ENCODE results near the gene INTS6. TPM values are rescaled to one million over a fixed set of nuclear protein-coding genes. Genes with fewer than 3 reads are reported as not detected.

Gene INTS6
- total and polyA plus RNA-seq, 12 donors, result 7.1 to 31.1 (median 24.1) TPM

DNA sequence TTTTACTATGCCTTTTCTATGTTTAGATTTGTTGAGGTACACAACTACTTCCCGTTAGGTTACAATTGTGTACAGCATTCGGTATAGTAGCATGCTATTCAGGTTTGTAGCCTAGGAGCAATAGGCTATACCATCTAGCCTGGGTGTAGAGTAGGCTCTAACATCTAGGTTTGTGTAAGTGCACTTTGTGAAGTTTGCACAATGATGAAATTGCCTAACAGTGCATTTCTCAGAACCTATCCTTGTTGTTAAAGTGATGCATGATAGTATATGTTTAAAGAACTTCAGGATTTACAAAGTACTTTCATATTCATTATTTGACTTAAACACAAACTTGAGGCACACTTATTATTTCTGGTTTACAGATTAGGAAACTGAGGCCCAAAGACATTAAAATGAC lies 124.9 kb downstream of the INTS6 start:
- intact Hi-C loops (cut with DNase I), result no loop called here
- no peak for DNase-seq
- Histone ChIP-seq H3K4me3 (no peak overlapping the region), H3K4me1 (peaks cover 0 to 8% (median 0%) of the 10 kb centered on the region in 9 donors), H3K36me3 (no peaks in the 10 kb centered on the region), H3K27ac (no peak overlapping the region), H3K9me3 (no peaks in the 10 kb centered on the region), H3K27me3 (no peaks in the 10 kb centered on the region)
- TF ChIP-seq, protein P1, sequence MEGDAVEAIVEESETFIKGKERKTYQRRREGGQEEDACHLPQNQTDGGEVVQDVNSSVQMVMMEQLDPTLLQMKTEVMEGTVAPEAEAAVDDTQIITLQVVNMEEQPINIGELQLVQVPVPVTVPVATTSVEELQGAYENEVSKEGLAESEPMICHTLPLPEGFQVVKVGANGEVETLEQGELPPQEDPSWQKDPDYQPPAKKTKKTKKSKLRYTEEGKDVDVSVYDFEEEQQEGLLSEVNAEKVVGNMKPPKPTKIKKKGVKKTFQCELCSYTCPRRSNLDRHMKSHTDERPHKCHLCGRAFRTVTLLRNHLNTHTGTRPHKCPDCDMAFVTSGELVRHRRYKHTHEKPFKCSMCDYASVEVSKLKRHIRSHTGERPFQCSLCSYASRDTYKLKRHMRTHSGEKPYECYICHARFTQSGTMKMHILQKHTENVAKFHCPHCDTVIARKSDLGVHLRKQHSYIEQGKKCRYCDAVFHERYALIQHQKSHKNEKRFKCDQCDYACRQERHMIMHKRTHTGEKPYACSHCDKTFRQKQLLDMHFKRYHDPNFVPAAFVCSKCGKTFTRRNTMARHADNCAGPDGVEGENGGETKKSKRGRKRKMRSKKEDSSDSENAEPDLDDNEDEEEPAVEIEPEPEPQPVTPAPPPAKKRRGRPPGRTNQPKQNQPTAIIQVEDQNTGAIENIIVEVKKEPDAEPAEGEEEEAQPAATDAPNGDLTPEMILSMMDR (IDR thresholded peaks at IDR 0.05), result no peak
- ATAC-seq, result no peak
- WGBS, 2 donors, result 97 to 98% methylated on average over 2 of the region's 2 CpGs

DNA sequence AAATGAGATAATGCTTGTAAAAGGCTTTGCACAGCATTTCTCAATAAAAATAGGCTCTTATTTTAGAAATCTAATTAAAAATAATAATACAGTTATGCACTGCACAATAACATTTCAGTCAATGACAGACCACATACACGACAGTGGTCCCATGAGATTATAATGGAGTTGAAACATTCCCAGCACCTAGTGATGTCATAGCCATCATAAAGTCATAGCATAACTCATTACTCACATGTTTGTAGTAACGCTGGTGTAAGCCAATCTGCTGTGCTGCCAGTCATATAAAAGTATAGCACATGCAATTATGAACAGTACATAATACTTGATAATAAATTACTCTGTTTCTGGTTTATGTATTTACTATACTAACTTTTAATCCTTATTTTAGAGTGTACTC lies 126.1 kb downstream of the INTS6 start:
- H3K27ac ChIP-seq, result no peak overlapping the region
- H3K27me3 ChIP-seq, result no peaks in the 10 kb centered on the region
- no peak for ATAC-seq
- WGBS, 2 donors, result 82 to 83% methylated on average over 2 of the region's 2 CpGs
- H3K36me3 ChIP-seq, result no peaks in the 10 kb centered on the region
- H3K9me3 ChIP-seq, result no peaks in the 10 kb centered on the region
- H3K4me3 ChIP-seq, result no peak overlapping the region
- intact Hi-C loops (cut with DNase I), result no loop called here
- no peak for DNase-seq
- peaks cover 0 to 8% (median 0%) of the 10 kb centered on the region in 9 donors for H3K4me1 ChIP-seq
- TF ChIP-seq, protein P1 (IDR thresholded peaks at IDR 0.05), result no peak

DNA sequence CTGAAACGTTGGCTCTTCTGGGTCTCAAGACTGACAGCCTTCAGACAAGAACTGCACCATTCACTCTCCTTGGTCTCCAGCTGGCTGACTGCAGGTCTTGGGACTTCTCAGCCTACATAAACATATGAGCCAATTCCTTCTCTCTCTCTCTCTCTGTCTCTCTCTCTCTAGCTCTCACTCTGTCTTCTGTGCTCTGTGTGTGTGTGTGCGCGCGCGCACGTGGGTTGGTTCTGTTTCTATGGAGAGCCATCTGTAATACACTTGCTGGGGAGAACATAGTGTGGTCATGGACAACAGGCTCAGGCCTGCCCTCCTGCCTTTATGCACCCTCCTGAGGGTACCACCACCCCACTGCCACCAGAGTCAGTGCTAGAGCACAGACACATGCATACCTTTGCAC lies 127.0 kb downstream of the INTS6 start:
- ATAC-seq (no peak), DNase-seq (no peak)
- WGBS, 2 donors, result 93 to 94% methylated on average over 6 of the region's 6 CpGs
- Histone ChIP-seq H3K4me3 (no peak overlapping the region), H3K27ac (no peak overlapping the region), H3K9me3 (no peaks in the 10 kb centered on the region), H3K36me3 (no peaks in the 10 kb centered on the region), H3K27me3 (no peaks in the 10 kb centered on the region), H3K4me1 (peaks cover 0 to 5% (median 0%) of the 10 kb centered on the region in 9 donors)
- intact Hi-C loops (cut with DNase I), result no loop called here
- TF ChIP-seq, protein P1 (IDR thresholded peaks at IDR 0.05), result no peak

DNA sequence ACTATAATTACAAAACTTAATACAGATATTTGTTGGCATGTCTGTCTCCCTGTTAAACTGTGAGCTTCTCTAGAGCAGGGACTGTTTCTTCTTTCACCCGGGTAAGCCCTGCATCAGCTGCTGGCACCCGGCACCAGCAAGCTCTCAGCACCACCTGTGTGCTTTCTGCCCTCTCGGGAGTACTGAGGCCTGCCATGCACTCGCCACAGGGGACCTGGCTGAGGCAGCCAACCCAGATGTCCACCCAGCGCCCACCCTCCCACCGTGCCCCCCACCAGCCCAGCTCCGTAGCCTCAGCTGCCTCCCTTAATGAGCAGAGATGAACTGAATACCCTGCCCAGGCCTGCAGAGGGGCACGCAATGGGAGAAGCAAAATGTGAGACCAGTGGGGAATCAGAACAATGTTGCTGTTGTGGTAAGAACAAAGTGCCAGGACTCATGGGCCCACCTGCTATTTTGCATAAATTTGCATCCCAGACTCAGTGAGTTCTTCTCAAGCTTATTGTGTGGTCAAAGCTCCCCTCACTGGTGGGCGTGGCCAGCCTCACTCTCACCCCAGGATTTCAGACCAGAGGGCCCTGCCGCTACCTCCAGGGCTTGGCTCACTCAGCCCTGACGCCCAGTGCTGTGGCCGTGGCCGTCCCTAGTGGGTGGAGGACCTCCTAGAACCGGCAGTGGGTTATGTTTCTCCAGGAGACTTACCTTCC lies 128.0 kb downstream of the INTS6 start:
- DNase-seq (no peak), ATAC-seq (peak in 1 of 8 donors; percentile 20)
- Histone ChIP-seq H3K9me3 (no peaks in the 10 kb centered on the region), H3K27ac (no peak overlapping the region), H3K36me3 (no peaks in the 10 kb centered on the region), H3K27me3 (no peaks in the 10 kb centered on the region), H3K4me1 (no peaks in the 10 kb centered on the region), H3K4me3 (no peak overlapping the region)
- intact Hi-C loops (cut with DNase I), result no loop called here
- TF ChIP-seq, protein P1 (IDR thresholded peaks at IDR 0.05), result no peak
- 86 to 87% methylated on average over 14 of the region's 14 CpGs for WGBS, 2 donors

Measured in heart right ventricle (tissue), 16 donors.